Activated T-cell treated with anti-CD3 and anti-CD28 coated beads, Interleukin-2, amount 50 U/mL, for 4 hours (primary cell): ENCODE results near the gene PTGES2. TPM values are rescaled to one million over a fixed set of nuclear protein-coding genes. Genes with fewer than 3 reads are reported as not detected.

Experiments used
- ATAC-seq, 2 donors: fragments of 200-7000 bp; cut with Tn5 transposase; one replicate each; pipeline ENCODE4 v1.10.0; 2021
- DNase-seq: peaks from one replicate; pipeline ENCODE4 v3.0.0-alpha.2; 2020
- H3K27me3 Mint-ChIP-seq: one replicate; pipeline ENCODE4 v1.8.0; 2021; ENCODE audit warnings: low read depth, mixed read lengths
- H3K36me3 Mint-ChIP-seq: one replicate; pipeline ENCODE4 v1.8.0; 2022; ENCODE audit warnings: mixed read lengths; ENCODE audit not compliant: insufficient read depth
- H3K4me1 Mint-ChIP-seq: one replicate; pipeline ENCODE4 v1.8.0; 2021; ENCODE audit warnings: low read depth, mixed read lengths
- H3K4me3 Mint-ChIP-seq: one replicate; pipeline ENCODE4 v1.8.0; 2021; ENCODE audit warnings: mild to moderate bottlenecking, moderate library complexity, mixed read lengths
- H3K9me3 Mint-ChIP-seq: one replicate; pipeline ENCODE4 v1.8.0; 2021; ENCODE audit warnings: mixed read lengths
- total RNA-seq, 3 donors: library from RNA; stranded (reverse); gene quantifications; one replicate each; pipeline ENCODE4 v1.2.1, GENCODE V29; 2021

PTGES2 gene
- total RNA-seq, 3 donors from 2014 or later, result 123 to 132 (median 123) TPM

- H3K4me1 Mint-ChIP-seq, result peaks cover 76% of the 10 kb centered on the region
- DNase-seq (no peak), ATAC-seq (no peak)
- H3K4me3 Mint-ChIP-seq, result peak overlapping the region; percentile 33
- H3K27me3 Mint-ChIP-seq, result no peaks in the 10 kb centered on the region
- no peaks in the 10 kb centered on the region for H3K9me3 Mint-ChIP-seq
- H3K36me3 Mint-ChIP-seq, result peaks cover 9% of the 10 kb centered on the region
Measured at GRCh38 chr9:128092199-128092977, 35.1 kb downstream of the PTGES2 start.

- DNase-seq, result no peak
- no peak overlapping the region for H3K4me3 Mint-ChIP-seq
- no peak for ATAC-seq
- H3K4me1 Mint-ChIP-seq, result peaks cover 72% of the 10 kb centered on the region
- H3K27me3 Mint-ChIP-seq, result no peaks in the 10 kb centered on the region
- no peaks in the 10 kb centered on the region for H3K9me3 Mint-ChIP-seq
- peaks cover 11% of the 10 kb centered on the region for H3K36me3 Mint-ChIP-seq
Measured at GRCh38 chr9:128091571-128091970, 36.0 kb downstream of the PTGES2 start.

- ATAC-seq (no peak), DNase-seq (no peak)
- Mint-ChIP-seq H3K4me1 (peaks cover 70% of the 10 kb centered on the region), H3K27me3 (no peaks in the 10 kb centered on the region), H3K4me3 (no peak overlapping the region), H3K36me3 (peaks cover 11% of the 10 kb centered on the region), H3K9me3 (no peaks in the 10 kb centered on the region)
Measured at GRCh38 chr9:128091144-128091543, 36.4 kb downstream of the PTGES2 start.

- DNase-seq (no peak), ATAC-seq (no peak)
- Mint-ChIP-seq H3K4me1 (peaks cover 64% of the 10 kb centered on the region), H3K9me3 (no peaks in the 10 kb centered on the region), H3K27me3 (no peaks in the 10 kb centered on the region), H3K4me3 (no peak overlapping the region), H3K36me3 (peaks cover 10% of the 10 kb centered on the region)
Measured at GRCh38 chr9:128089299-128089698, 38.2 kb downstream of the PTGES2 start.

GRCh38 chr9:128088253-128088945 lies 39.1 kb downstream of the PTGES2 start:
- Mint-ChIP-seq H3K36me3 (peaks cover 10% of the 10 kb centered on the region), H3K9me3 (no peaks in the 10 kb centered on the region), H3K4me3 (peak overlapping the region; percentile 16), H3K27me3 (no peaks in the 10 kb centered on the region), H3K4me1 (peaks cover 61% of the 10 kb centered on the region)
- ATAC-seq (peak in 1 of 2 donors; percentile 21), DNase-seq (no peak)

GRCh38 chr9:128087262-128087661 lies 40.3 kb downstream of the PTGES2 start:
- ATAC-seq (no peak), DNase-seq (no peak)
- Mint-ChIP-seq H3K4me3 (no peak overlapping the region), H3K36me3 (peaks cover 10% of the 10 kb centered on the region), H3K4me1 (peaks cover 50% of the 10 kb centered on the region), H3K27me3 (no peaks in the 10 kb centered on the region), H3K9me3 (no peaks in the 10 kb centered on the region)

GRCh38 chr9:128085943-128086342 lies 41.6 kb downstream of the PTGES2 start:
- DNase-seq (no peak), ATAC-seq (no peak)
- H3K9me3 Mint-ChIP-seq, result no peaks in the 10 kb centered on the region
- peaks cover 10% of the 10 kb centered on the region for H3K36me3 Mint-ChIP-seq
- H3K4me3 Mint-ChIP-seq, result no peak overlapping the region
- H3K4me1 Mint-ChIP-seq, result peaks cover 49% of the 10 kb centered on the region
- no peaks in the 10 kb centered on the region for H3K27me3 Mint-ChIP-seq

GRCh38 chr9:128084746-128085145 lies 42.8 kb downstream of the PTGES2 start:
- Mint-ChIP-seq H3K4me1 (peaks cover 47% of the 10 kb centered on the region), H3K9me3 (no peaks in the 10 kb centered on the region), H3K4me3 (no peak overlapping the region), H3K36me3 (peaks cover 8% of the 10 kb centered on the region), H3K27me3 (no peaks in the 10 kb centered on the region)
- DNase-seq, result no peak
- ATAC-seq, result no peak

- Mint-ChIP-seq H3K27me3 (no peaks in the 10 kb centered on the region), H3K36me3 (peaks cover 4% of the 10 kb centered on the region), H3K9me3 (no peaks in the 10 kb centered on the region), H3K4me1 (peaks cover 46% of the 10 kb centered on the region), H3K4me3 (no peak overlapping the region)
- no peak for DNase-seq
- no peak for ATAC-seq
Measured at GRCh38 chr9:128082151-128082550, 45.4 kb downstream of the PTGES2 start.

- H3K36me3 Mint-ChIP-seq, result peaks cover 4% of the 10 kb centered on the region
- no peaks in the 10 kb centered on the region for H3K9me3 Mint-ChIP-seq
- no peaks in the 10 kb centered on the region for H3K27me3 Mint-ChIP-seq
- DNase-seq (no peak), ATAC-seq (peak in 1 of 2 donors; percentile 29)
- H3K4me3 Mint-ChIP-seq, result no peak overlapping the region
- H3K4me1 Mint-ChIP-seq, result peaks cover 50% of the 10 kb centered on the region
Measured at GRCh38 chr9:128081056-128081455, 46.5 kb downstream of the PTGES2 start.

- ATAC-seq (no peak), DNase-seq (no peak)
- Mint-ChIP-seq H3K36me3 (peaks cover 1% of the 10 kb centered on the region), H3K4me1 (peaks cover 48% of the 10 kb centered on the region), H3K27me3 (no peaks in the 10 kb centered on the region), H3K4me3 (no peak overlapping the region), H3K9me3 (no peaks in the 10 kb centered on the region)
Measured at GRCh38 chr9:128080206-128080605, 47.3 kb downstream of the PTGES2 start.

GRCh38 chr9:128078504-128079434 lies 48.8 kb downstream of the PTGES2 start:
- Mint-ChIP-seq H3K4me1 (peaks cover 47% of the 10 kb centered on the region), H3K9me3 (no peaks in the 10 kb centered on the region), H3K4me3 (peak overlapping the region; percentile 3), H3K27me3 (no peaks in the 10 kb centered on the region), H3K36me3 (peaks cover 1% of the 10 kb centered on the region)
- DNase-seq (no peak), ATAC-seq (no peak)

- Mint-ChIP-seq H3K36me3 (peaks cover 1% of the 10 kb centered on the region), H3K27me3 (no peaks in the 10 kb centered on the region), H3K4me1 (peaks cover 53% of the 10 kb centered on the region), H3K9me3 (no peaks in the 10 kb centered on the region), H3K4me3 (no peak overlapping the region)
- ATAC-seq (no peak), DNase-seq (no peak)
Measured at GRCh38 chr9:128077847-128078503, 49.6 kb downstream of the PTGES2 start.
